Lung (tissue), 12 donors: ENCODE results near the gene P2RX5. TPM values are rescaled to one million over a fixed set of nuclear protein-coding genes. Genes with fewer than 3 reads are reported as not detected.
"Not testable (repeated sequence)": the region's sequence is repeated elsewhere in the genome, so short reads cannot be mapped to it uniquely, and the experiment has no call there.

Source experiments
- ATAC-seq: fragments of 200-7000 bp; cut with Tn5 transposase; one replicate; pipeline ENCODE4 v1.9.1; 2020; ENCODE audit warnings: moderate number of reproducible peaks; ENCODE audit not compliant: insufficient read depth, low FRiP score
- DNase-seq, 3 donors: peaks; one replicate each; pipeline ENCODE4 v3.0.0-alpha.2; 2013 to 2017
- H3K27ac ChIP-seq, 2 donors: one replicate each; pipeline ENCODE4 v1.5.1; 2013; ENCODE audit warnings: mild to moderate bottlenecking in 2 of 2, moderate library complexity in 2 of 2, control low read depth in 1 of 2, inconsistent platforms in 1 of 2, low read depth in 1 of 2, low read length in 1 of 2
- H3K27me3 ChIP-seq, 3 donors: one replicate each; pipeline ENCODE4 v1.5.1; 2013; ENCODE audit warnings: low read length in 2 of 3; ENCODE audit not compliant: control insufficient read depth in 3 of 3, insufficient read depth in 3 of 3
- H3K36me3 ChIP-seq, 4 donors: one replicate each; pipeline ENCODE4 v1.5.1; 2013; ENCODE audit warnings: low read length in 4 of 4, mild to moderate bottlenecking in 1 of 4, moderate library complexity in 1 of 4; ENCODE audit not compliant: control insufficient read depth in 4 of 4, insufficient read depth in 4 of 4
- H3K4me1 ChIP-seq, 5 donors: one replicate each; pipeline ENCODE4 v1.5.1; 2013; ENCODE audit warnings: low read length in 5 of 5, mild to moderate bottlenecking in 2 of 5, moderate library complexity in 1 of 5; ENCODE audit not compliant: control insufficient read depth in 5 of 5, insufficient read depth in 5 of 5
- H3K4me3 ChIP-seq: one replicate; pipeline ENCODE4 v1.5.1; 2013; ENCODE audit warnings: mild to moderate bottlenecking, control low read depth, moderate library complexity
- H3K9ac ChIP-seq, 2 donors: one replicate each; pipeline ENCODE4 v1.5.1; 2013; ENCODE audit warnings: low read length in 2 of 2, control low read depth in 1 of 2; ENCODE audit not compliant: insufficient read depth in 1 of 2
- H3K9me3 ChIP-seq, 4 donors: one replicate each; pipeline ENCODE4 v1.5.1; 2013; ENCODE audit warnings: low read length in 3 of 4, mild to moderate bottlenecking in 1 of 4, moderate library complexity in 1 of 4; ENCODE audit not compliant: control insufficient read depth in 4 of 4, insufficient read depth in 3 of 4
- WGBS, 2 donors: extraction: QIAGEN DNeasy Blood & Tissue Kit; methylation state at CpG; one replicate each; pipeline ENCODE4 v1.1.7; 2013; 5-methylcytosine and 5-hydroxymethylcytosine counted together
- polyA plus RNA-seq, 2 donors: library from polyadenylated mRNA; stranded (reverse); fragments of 200-250 nt; gene quantifications; one replicate each; pipeline ENCODE4 v1.2.1, GENCODE V29; 2013
- total RNA-seq, 2 donors: library from RNA; depleted of rRNA in 1 of 2; stranded (reverse); fragments of >200 nt in 1 of 2; gene quantifications; one replicate each; pipeline ENCODE4 v1.2.1, GENCODE V29; 2014 to 2021
- TF ChIP-seq, protein P1 (sequence below): IDR thresholded peaks from 2 replicates; pipeline ENCODE4 v1.5.1; 2012; ENCODE audit warnings: mild to moderate bottlenecking; ENCODE audit errors: control extremely low read depth, extremely low read depth
- donor health status: control.
- donor health status: control.
- donor health status: Bipolar disorder and iron deficiency.
- donor health status: healthy.
- donor health status: DM: yes; HTN: yes; CAD: no.

P2RX5 gene
- total and polyA plus RNA-seq, 4 donors, result 1.3 to 4.7 (median 3.3) TPM

DNA sequence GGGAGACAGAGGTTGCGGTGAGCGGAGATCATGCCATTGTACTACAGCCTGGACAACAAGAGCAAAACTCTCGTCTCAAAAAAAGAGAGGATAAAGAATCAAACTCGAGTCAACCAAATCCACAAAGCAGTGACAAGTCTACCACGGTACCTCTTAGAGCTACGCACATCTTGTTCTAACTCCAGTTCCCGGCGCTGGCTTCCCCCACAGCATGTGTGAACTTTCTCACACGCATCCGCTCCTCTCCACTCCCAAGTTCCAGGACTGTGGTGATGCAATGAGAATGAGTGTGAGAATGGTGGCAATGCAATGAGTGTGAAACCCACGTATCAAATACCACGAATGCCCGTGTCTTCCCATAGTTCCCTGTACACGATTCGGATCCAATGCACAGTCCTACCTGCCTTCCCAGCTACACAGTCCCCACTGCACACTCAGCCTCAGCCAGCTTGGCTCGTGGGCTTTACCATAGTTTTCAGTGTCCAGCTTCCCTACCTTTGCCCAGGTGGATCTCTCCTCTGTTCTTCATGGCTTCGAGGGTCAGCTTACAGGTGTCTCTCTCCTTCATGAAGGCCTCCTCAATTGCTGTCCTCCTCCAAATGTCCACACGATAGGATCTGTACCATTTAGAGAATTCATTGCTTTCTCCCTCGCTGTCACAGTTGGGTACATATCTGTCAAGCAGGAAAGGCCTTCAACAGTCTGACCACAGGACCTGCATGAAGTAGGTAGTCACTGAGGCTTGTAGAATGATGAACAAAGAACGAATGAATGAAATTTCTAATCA is 9.2 kb upstream of the P2RX5 start:
- ATAC-seq (no peak), DNase-seq (no peak)
- H3K27ac ChIP-seq, result no peak overlapping the region
- TF ChIP-seq, protein P1, sequence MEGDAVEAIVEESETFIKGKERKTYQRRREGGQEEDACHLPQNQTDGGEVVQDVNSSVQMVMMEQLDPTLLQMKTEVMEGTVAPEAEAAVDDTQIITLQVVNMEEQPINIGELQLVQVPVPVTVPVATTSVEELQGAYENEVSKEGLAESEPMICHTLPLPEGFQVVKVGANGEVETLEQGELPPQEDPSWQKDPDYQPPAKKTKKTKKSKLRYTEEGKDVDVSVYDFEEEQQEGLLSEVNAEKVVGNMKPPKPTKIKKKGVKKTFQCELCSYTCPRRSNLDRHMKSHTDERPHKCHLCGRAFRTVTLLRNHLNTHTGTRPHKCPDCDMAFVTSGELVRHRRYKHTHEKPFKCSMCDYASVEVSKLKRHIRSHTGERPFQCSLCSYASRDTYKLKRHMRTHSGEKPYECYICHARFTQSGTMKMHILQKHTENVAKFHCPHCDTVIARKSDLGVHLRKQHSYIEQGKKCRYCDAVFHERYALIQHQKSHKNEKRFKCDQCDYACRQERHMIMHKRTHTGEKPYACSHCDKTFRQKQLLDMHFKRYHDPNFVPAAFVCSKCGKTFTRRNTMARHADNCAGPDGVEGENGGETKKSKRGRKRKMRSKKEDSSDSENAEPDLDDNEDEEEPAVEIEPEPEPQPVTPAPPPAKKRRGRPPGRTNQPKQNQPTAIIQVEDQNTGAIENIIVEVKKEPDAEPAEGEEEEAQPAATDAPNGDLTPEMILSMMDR, result no peak
- WGBS, 2 donors, result 85 to 93% methylated on average over 20 of the region's 20 CpGs
- no peaks in the 10 kb centered on the region for H3K36me3 ChIP-seq
- H3K4me3 ChIP-seq, result no peak overlapping the region
- H3K9ac ChIP-seq, result no peak overlapping the region
- H3K4me1 ChIP-seq, result peaks cover 0 to 7% (median 3%) of the 10 kb centered on the region in 5 donors
- H3K27me3 ChIP-seq, result no peaks in the 10 kb centered on the region
- peaks cover 0 to 2% (median 0%) of the 10 kb centered on the region in 4 donors for H3K9me3 ChIP-seq

DNA sequence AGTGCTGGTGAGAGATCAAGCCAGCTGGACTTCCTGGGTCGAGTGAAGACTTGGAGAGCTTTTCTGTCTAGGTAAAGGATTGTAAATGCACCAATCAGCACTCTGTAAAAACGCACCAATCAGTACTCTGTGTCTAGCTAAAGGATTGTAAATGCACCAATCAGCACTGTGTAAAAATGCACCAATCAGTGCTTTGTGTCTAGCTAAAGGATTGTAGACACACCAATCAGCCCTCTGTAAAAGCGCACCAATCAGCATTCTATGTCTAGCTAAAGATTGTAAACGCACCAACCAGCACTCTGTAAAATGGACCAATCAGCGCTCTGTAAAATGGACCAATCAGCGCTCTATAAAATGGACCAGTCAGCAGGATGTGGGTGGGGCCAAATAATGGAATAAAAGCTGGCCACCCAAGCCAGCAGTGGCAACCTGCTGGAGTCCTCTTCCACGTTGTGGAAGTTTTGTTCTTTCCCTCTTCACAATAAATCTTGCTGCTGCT is 6.1 kb upstream of the P2RX5 start:
- not testable (repeated sequence) for H3K9ac ChIP-seq, ATAC-seq, H3K4me1 ChIP-seq, DNase-seq, H3K36me3 ChIP-seq, H3K27ac ChIP-seq, H3K4me3 ChIP-seq
- 87 to 95% methylated on average over 7 of the region's 7 CpGs for WGBS, 2 donors
- Histone ChIP-seq H3K27me3 (peaks cover 0 to 21% (median 10%) of the 10 kb centered on the region in 3 donors), H3K9me3 (peaks cover 0 to 12% (median 3%) of the 10 kb centered on the region in 4 donors)

DNA sequence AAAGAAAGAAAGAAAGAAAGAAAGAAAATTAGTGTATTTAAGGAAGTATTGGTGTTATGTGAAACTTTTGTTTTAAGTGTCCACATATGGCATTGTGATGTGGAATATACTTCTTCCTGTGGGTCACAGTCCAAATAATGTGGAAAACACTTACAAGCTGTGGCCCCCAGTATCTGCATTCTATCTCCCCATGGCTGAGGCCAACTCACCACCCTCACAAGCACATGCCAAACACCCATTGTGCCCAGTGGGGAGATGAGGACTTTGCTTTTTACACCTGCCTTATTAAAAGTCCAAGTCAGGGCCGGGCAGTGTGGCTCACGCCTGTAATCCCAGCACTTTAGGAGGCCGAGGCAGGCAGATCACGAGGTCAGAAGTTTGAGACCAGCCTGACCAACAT is 4.0 kb upstream of the P2RX5 start:
- H3K4me1 ChIP-seq, result peaks cover 0 to 7% (median 0%) of the 10 kb centered on the region in 5 donors
- DNase-seq, result no peak
- WGBS, 2 donors, result 92 to 94% methylated on average over 4 of the region's 4 CpGs
- H3K27me3 ChIP-seq, result peaks cover 0 to 40% (median 22%) of the 10 kb centered on the region in 3 donors
- TF ChIP-seq, protein P1, result no peak
- no peak for ATAC-seq
- no peak overlapping the region for H3K27ac ChIP-seq
- no peak overlapping the region for H3K4me3 ChIP-seq
- H3K9ac ChIP-seq, result no peak overlapping the region
- no peaks in the 10 kb centered on the region for H3K36me3 ChIP-seq
- H3K9me3 ChIP-seq, result peaks cover 0 to 12% (median 3%) of the 10 kb centered on the region in 4 donors

DNA sequence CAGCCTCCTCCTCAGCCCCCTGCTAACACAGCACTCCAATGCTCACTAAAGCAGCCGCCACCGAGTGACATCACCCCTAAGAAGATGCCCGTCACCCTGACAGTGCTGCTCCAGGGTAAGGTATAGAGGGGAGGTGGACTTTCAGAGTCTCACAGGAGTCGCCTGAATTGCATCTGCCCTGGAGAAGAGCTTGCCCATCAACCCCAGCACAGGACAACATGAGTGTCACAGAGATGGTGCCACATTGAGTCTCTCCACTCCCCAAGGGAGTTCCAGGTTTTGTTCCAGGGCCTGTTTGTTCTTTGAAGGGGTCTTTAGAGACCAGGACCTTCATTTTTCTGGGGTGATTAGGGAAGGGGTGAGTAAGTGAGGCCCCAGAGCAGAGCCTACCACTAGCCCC is 2.2 kb upstream of the P2RX5 start:
- ATAC-seq (no peak), DNase-seq (no peak)
- no peak overlapping the region for H3K4me3 ChIP-seq
- no peak overlapping the region for H3K9ac ChIP-seq
- 83 to 97% methylated on average over 4 of the region's 4 CpGs for WGBS, 2 donors
- H3K27ac ChIP-seq, result no peak overlapping the region
- TF ChIP-seq, protein P1, result no peak
- no peaks in the 10 kb centered on the region for H3K36me3 ChIP-seq
- peaks cover 0 to 12% (median 3%) of the 10 kb centered on the region in 4 donors for H3K9me3 ChIP-seq
- H3K27me3 ChIP-seq, result peaks cover 0 to 50% (median 34%) of the 10 kb centered on the region in 3 donors
- H3K4me1 ChIP-seq, result peaks cover 0 to 7% (median 0%) of the 10 kb centered on the region in 5 donors
